H9 (cell line): ENCODE results near the gene PIGK. TPM values are rescaled to one million over a fixed set of nuclear protein-coding genes. Genes with fewer than 3 reads are reported as not detected.

ENCODE experiments used
- DNase-seq: peaks from one replicate; pipeline ENCODE4 v3.0.0-alpha.2; 2017
- H2AFZ ChIP-seq: one replicate; pipeline ENCODE4 v1.6.1; 2013; ENCODE audit warnings: mild to moderate bottlenecking, low read length, control low read depth, moderate library complexity
- H2AK5ac ChIP-seq: 2 replicates; pipeline ENCODE4 v1.6.1; 2013; ENCODE audit warnings: low read length, control low read depth, mixed read lengths; ENCODE audit not compliant: insufficient read length
- H2BK120ac ChIP-seq: one replicate; pipeline ENCODE4 v1.6.1; 2013; ENCODE audit warnings: low read depth, mild to moderate bottlenecking, low read length, control low read depth, inconsistent platforms; ENCODE audit not compliant: poor library complexity, severe bottlenecking
- H2BK12ac ChIP-seq: 2 replicates; pipeline ENCODE4 v1.6.1; 2013; ENCODE audit warnings: low read length, control low read depth, mixed read lengths, low read depth; ENCODE audit not compliant: insufficient read length
- H2BK15ac ChIP-seq: 2 replicates; pipeline ENCODE4 v1.6.1; 2013; ENCODE audit warnings: low read depth, low read length, control low read depth
- H2BK20ac ChIP-seq: one replicate; pipeline ENCODE4 v1.6.1; 2013; ENCODE audit warnings: low read depth, mild to moderate bottlenecking, low read length, control low read depth, inconsistent platforms; ENCODE audit not compliant: poor library complexity, severe bottlenecking
- H2BK5ac ChIP-seq: 2 replicates; pipeline ENCODE4 v1.6.1; 2013; ENCODE audit warnings: low read length, control low read depth, mixed read lengths; ENCODE audit not compliant: insufficient read length
- H3K14ac ChIP-seq: 2 replicates; pipeline ENCODE4 v1.6.1; 2013; ENCODE audit warnings: low read length, control low read depth; ENCODE audit not compliant: insufficient read depth
- H3K18ac ChIP-seq: 2 replicates; pipeline ENCODE4 v1.6.1; 2013; ENCODE audit warnings: low read depth, mild to moderate bottlenecking, mixed read lengths, low read length, control low read depth; ENCODE audit not compliant: insufficient read length
- H3K23ac ChIP-seq: 2 replicates; pipeline ENCODE4 v1.6.1; 2013; ENCODE audit warnings: low read length, control low read depth, mixed read lengths, low read depth; ENCODE audit not compliant: insufficient read length
- H3K23me2 ChIP-seq: 2 replicates; pipeline ENCODE4 v1.6.1; 2013; ENCODE audit warnings: low read depth, mild to moderate bottlenecking, mixed read lengths, low read length, control low read depth; ENCODE audit not compliant: insufficient read length, poor library complexity, severe bottlenecking
- H3K27ac ChIP-seq: 2 replicates; pipeline ENCODE4 v1.5.1; 2013; ENCODE audit warnings: low read length, control low read depth, mixed read lengths, low read depth; ENCODE audit not compliant: insufficient read length
- H3K27me3 ChIP-seq: 2 replicates; pipeline ENCODE4 v1.6.1; 2013; ENCODE audit warnings: low read length, control low read depth, inconsistent platforms; ENCODE audit not compliant: insufficient read depth
- H3K4ac ChIP-seq: 2 replicates; pipeline ENCODE4 v1.6.1; 2013; ENCODE audit warnings: low read depth, mild to moderate bottlenecking, control low read depth, inconsistent platforms, low read length, moderate library complexity
- H3K4me1 ChIP-seq: 2 replicates; pipeline ENCODE4 v1.6.1; 2013; ENCODE audit warnings: low read length, control low read depth, inconsistent platforms; ENCODE audit not compliant: insufficient read depth
- H3K4me2 ChIP-seq: 2 replicates; pipeline ENCODE4 v1.6.1; 2013; ENCODE audit warnings: low read length, control low read depth, mixed read lengths; ENCODE audit not compliant: insufficient read length, insufficient read depth
- H3K56ac ChIP-seq: 2 replicates; pipeline ENCODE4 v1.6.1; 2013; ENCODE audit warnings: low read depth, mild to moderate bottlenecking, mixed read lengths, low read length, control low read depth; ENCODE audit not compliant: insufficient read length
- H3K79me1 ChIP-seq: 2 replicates; pipeline ENCODE4 v1.6.1; 2013; ENCODE audit warnings: low read depth, mild to moderate bottlenecking, moderate library complexity, low read length, control low read depth, inconsistent platforms; ENCODE audit not compliant: insufficient read depth, poor library complexity, severe bottlenecking
- H3K79me2 ChIP-seq: 2 replicates; pipeline ENCODE4 v1.6.1; 2013; ENCODE audit warnings: low read length, control low read depth, inconsistent platforms; ENCODE audit not compliant: insufficient read depth
- H3K9ac ChIP-seq: 2 replicates; pipeline ENCODE4 v1.6.1; 2013; ENCODE audit warnings: low read length, control low read depth, mixed read lengths; ENCODE audit not compliant: insufficient read length; ENCODE audit errors: extremely low read depth
- H3K9me3 ChIP-seq: one replicate; pipeline ENCODE4 v1.6.1; 2013; ENCODE audit warnings: low read depth, low read length, inconsistent platforms; ENCODE audit not compliant: control insufficient read depth
- H3T11ph ChIP-seq: one replicate; pipeline ENCODE4 v1.6.1; 2013; ENCODE audit warnings: mild to moderate bottlenecking, low read length, control low read depth, inconsistent platforms
- H4K20me1 ChIP-seq: one replicate; pipeline ENCODE4 v1.6.1; 2013; ENCODE audit not compliant: control insufficient read depth, insufficient read length, insufficient read depth
- H4K5ac ChIP-seq: 2 replicates; pipeline ENCODE4 v1.6.1; 2013; ENCODE audit warnings: low read depth, mild to moderate bottlenecking, mixed read lengths, low read length, control low read depth; ENCODE audit not compliant: insufficient read length
- H4K8ac ChIP-seq: replicated peaks from 2 replicates; pipeline ENCODE4 v1.6.1; 2013; ENCODE audit warnings: low read length, control low read depth, mixed read lengths, low read depth; ENCODE audit not compliant: insufficient read length
- H4K91ac ChIP-seq: 2 replicates; pipeline ENCODE4 v1.6.1; 2013; ENCODE audit warnings: low read depth, mild to moderate bottlenecking, moderate library complexity, mixed read lengths, low read length, control low read depth; ENCODE audit not compliant: insufficient read length
- H3K27ac Mint-ChIP-seq, 3 experiments: 2 replicates in 2 of 3; 3 replicates in 1 of 3; pipeline ENCODE4 v1.8.0; 2020 to 2021; ENCODE audit warnings: mixed read lengths in 3 of 3, mild to moderate bottlenecking in 1 of 3, moderate library complexity in 1 of 3
- H3K27me3 Mint-ChIP-seq: 2 replicates; pipeline ENCODE4 v1.8.0; 2021; ENCODE audit warnings: low read depth, mild to moderate bottlenecking, moderate library complexity, mixed read lengths
- H3K36me3 Mint-ChIP-seq, 3 experiments: 2 replicates in 2 of 3; 3 replicates in 1 of 3; pipeline ENCODE4 v1.8.0; 2020 to 2021; ENCODE audit warnings: low read depth in 3 of 3, mixed read lengths in 3 of 3; ENCODE audit not compliant: insufficient read depth in 1 of 3
- H3K4me1 Mint-ChIP-seq, 2 experiments: 2 replicates each; pipeline ENCODE4 v1.8.0; 2020; ENCODE audit warnings: mixed read lengths in 2 of 2
- H3K4me3 Mint-ChIP-seq, 2 experiments: 2 replicates in 1 of 2; 3 replicates in 1 of 2; pipeline ENCODE4 v1.8.0; 2020 to 2021; ENCODE audit warnings: mild to moderate bottlenecking in 2 of 2, mixed read lengths in 2 of 2, moderate library complexity in 1 of 2
- H3K9me3 Mint-ChIP-seq, 2 experiments: 2 replicates in 1 of 2; 3 replicates in 1 of 2; pipeline ENCODE4 v1.8.0; 2020; ENCODE audit warnings: mild to moderate bottlenecking in 2 of 2, mixed read lengths in 2 of 2, moderate library complexity in 1 of 2
- CTCF ChIP-seq: fragments of 200-600 bp; sonication (generic); conservative IDR thresholded peaks from 3 replicates; pipeline ENCODE4 v1.8.0; 2021; ENCODE audit warnings: antibody characterized with exemption, mild to moderate bottlenecking
- WGBS: extraction: QIAGEN DNeasy Blood & Tissue Kit; methylation state at CpG from one replicate; pipeline ENCODE4 v1.1.7; 2013; ENCODE audit warnings: missing lambda C conversion rate, low lambda C conversion rate, mixed read lengths; ENCODE audit not compliant: insufficient read length; ENCODE audit errors: extremely low coverage; 5-methylcytosine and 5-hydroxymethylcytosine counted together
- total RNA-seq: library from RNA; stranded (reverse); gene quantifications from 2 replicates; pipeline ENCODE4 v1.2.1, GENCODE V29; 2021

PIGK gene
- total RNA-seq, 1 experiment from 2014 or later = 22.1 TPM

GRCh38 chr1:77126307-77126706, 92.9 kb downstream of the PIGK start:
- Histone ChIP-seq H3K23me2 (no peaks in the 10 kb centered on the region), H3K27ac (no peak overlapping the region), H4K8ac (no peak overlapping the region), H2BK120ac (no peak overlapping the region), H2BK12ac (no peak overlapping the region), H3K14ac (no peak overlapping the region), H3K4me2 (no peak overlapping the region), H2BK15ac (no peak overlapping the region), H3K4me1 (no peaks in the 10 kb centered on the region), H3K4ac (no peak overlapping the region), H4K91ac (no peak overlapping the region), H3K79me2 (no peaks in the 10 kb centered on the region), H3K18ac (no peak overlapping the region), H3K56ac (no peak overlapping the region), H4K5ac (no peak overlapping the region), H3K27me3 (no peaks in the 10 kb centered on the region), H2AFZ (no peak overlapping the region), H4K20me1 (no peaks in the 10 kb centered on the region), H2BK5ac (no peak overlapping the region), H2BK20ac (no peak overlapping the region), H3T11ph (no peak overlapping the region), H2AK5ac (no peak overlapping the region), H3K9me3 (no peaks in the 10 kb centered on the region), H3K79me1 (no peaks in the 10 kb centered on the region), H3K9ac (no peak overlapping the region), H3K23ac (no peak overlapping the region)
- Mint-ChIP-seq H3K9me3 (no peaks in the 10 kb centered on the region), H3K27ac (no peak overlapping the region), H3K4me3 (no peak overlapping the region), H3K4me1 (peaks cover 3 to 5% of the 10 kb centered on the region in 2 experiments), H3K36me3 (no peaks in the 10 kb centered on the region), H3K27me3 (no peaks in the 10 kb centered on the region)
- TF ChIP-seq CTCF = peak; percentile 79
- peak; percentile 35 for DNase-seq
- WGBS = no CpG with 5 or more reads among the region's 2 CpGs
